ENCODE data around the gene MAML3. TPM values are rescaled to one million over a fixed set of nuclear protein-coding genes. Genes with fewer than 3 reads are reported as not detected.

The MAML3 gene
- total and polyA plus RNA-seq, 2 of the 13 experiments (the other 11 are each of a cell fraction or from before 2014, with no cell fraction given) = 0.05 to 0.13 TPM

- TF ChIP-seq ZNF281 (CRISPR knock-in tag; IDR thresholded peaks at IDR 0.05; ENCODE audit: borderline replicate concordance) (peak; percentile 99), SMAD9 (CRISPR knock-in tag; IDR thresholded peaks at IDR 0.05) (no peak), TCF7 (IDR thresholded peaks at IDR 0.05; ENCODE audit: low read depth) (peak; percentile 71), KDM6A (CRISPR knock-in tag; IDR thresholded peaks at IDR 0.05; ENCODE audit: low read depth) (peak; percentile 100), NFAT5 (CRISPR knock-in tag; IDR thresholded peaks at IDR 0.05) (no peak), ZNF510 (CRISPR knock-in tag; IDR thresholded peaks at IDR 0.05; ENCODE audit: low read depth) (peak; percentile 63; the same call in 1 of the 2 replicates), HNF4G (IDR thresholded peaks at IDR 0.05; ENCODE audit: borderline replicate concordance, low read depth, low read length) (peak; percentile 99), HNF4G (CRISPR knock-in tag; IDR thresholded peaks at IDR 0.05; ENCODE audit: borderline replicate concordance, low read depth) (peak; percentile 98), ATF3 (CRISPR knock-in tag; IDR thresholded peaks at IDR 0.05) (peak; percentile 24; the same call in 1 of the 2 replicates), CEBPZ (IDR thresholded peaks at IDR 0.05; ENCODE audit: low read length) (no peak), FOSL2 (CRISPR knock-in tag; IDR thresholded peaks at IDR 0.05) (peak; percentile 83), ZNF225 (CRISPR knock-in tag; IDR thresholded peaks at IDR 0.05) (no peak), SOX6 (IDR thresholded peaks at IDR 0.05) (no peak), SOX6 (CRISPR knock-in tag; IDR thresholded peaks at IDR 0.05) (peak; percentile 98), ZNF772 (CRISPR knock-in tag; IDR thresholded peaks at IDR 0.05) (peak; percentile 65; the same call in 1 of the 2 replicates), MIER3 (CRISPR knock-in tag; IDR thresholded peaks at IDR 0.05; ENCODE audit: borderline replicate concordance) (peak; percentile 95), GABPB1 (CRISPR knock-in tag; IDR thresholded peaks at IDR 0.05) (peak; percentile 42; the same call in 1 of the 2 replicates), FOXP1 (IDR thresholded peaks at IDR 0.05) (no peak), FOXP1 (CRISPR knock-in tag; IDR thresholded peaks at IDR 0.05) (peak; percentile 89), ZNF331 (CRISPR knock-in tag; IDR thresholded peaks at IDR 0.05) (peak; percentile 92)
These were observed 312.4 kb downstream of the MAML3 start (continued) for GRCh38 chr4:139841464-139842195.

All from HepG2 (cell line).